Measurements from ENCODE around the gene IHH.
A peak's percentile ranks its signal among the peaks of the same experiment; 100 is the strongest.

IHH gene

GRCh38 chr2:219018286-219018685, 42.4 kb downstream of the IHH start:
- DNase-seq = no peak

DNA sequence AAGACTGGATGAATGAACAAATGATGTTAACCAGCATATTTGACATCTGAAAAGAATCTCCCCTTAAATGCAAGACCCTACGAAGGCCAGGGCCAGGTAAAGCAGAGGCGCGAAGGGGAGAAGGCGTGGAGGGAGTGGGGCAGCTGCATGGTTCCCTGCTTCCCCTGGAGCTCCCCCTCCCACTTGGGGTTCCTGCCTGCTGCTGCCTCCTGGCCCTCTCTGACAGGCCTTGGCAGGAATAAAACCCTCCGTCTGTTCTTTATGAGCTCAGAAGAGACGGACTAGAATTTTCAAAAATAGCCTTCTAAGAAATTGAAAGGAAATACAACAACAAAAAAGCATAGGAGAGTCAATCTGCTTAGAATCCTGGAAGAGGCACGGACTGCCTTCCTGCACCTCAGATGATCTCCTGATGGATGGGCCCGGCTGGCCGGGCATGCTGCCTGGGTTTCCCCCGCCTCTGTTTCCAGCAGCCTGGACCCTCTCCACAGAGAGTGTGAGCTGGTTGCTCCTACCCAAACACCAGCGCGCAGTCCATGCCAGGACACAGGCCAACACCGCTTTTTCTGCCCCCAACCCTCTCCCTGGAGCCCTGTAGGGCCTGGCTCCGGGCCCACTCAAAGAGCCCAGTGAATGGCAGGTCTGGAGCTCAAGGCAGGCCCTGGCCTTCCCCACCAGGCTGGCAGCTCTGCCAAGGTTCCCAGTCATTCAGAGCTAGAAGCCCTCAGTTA, 43.4 kb downstream of the IHH start:
- no peak for DNase-seq

- no peak for DNase-seq
Measured at GRCh38 chr2:219016721-219017120, 44.0 kb downstream of the IHH start.

DNA sequence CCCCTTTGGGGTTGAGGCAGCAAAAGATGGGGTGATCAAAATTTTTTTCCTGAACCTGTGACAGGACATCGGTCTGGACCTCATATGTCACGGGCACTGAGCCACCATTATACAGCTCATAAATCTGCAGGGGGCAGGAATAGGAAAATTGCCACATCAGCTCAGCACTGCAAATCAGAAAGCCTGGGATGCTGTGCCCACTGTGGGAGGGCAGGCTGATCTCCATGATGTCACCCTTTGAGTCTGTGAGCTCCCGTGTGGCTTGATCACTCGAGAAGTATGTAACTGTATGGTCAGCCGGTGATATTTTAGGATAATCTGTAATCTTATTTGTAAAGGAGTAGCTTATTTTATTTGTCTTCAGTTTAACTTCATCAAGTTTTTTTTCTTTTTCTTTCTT, 49.8 kb downstream of the IHH start:
- DNase-seq = no peak

GRCh38 chr2:219010162-219010756, 50.5 kb downstream of the IHH start:
- peak in 1 of 6 experiments; percentile 5 for DNase-seq

GRCh38 chr2:219009294-219009693, 51.4 kb downstream of the IHH start:
- no peak for DNase-seq

Data from stimulated activated naive CD4-positive, alpha-beta T cell (primary cell).